Measurements from ENCODE around the gene AKIP1.

DNA sequence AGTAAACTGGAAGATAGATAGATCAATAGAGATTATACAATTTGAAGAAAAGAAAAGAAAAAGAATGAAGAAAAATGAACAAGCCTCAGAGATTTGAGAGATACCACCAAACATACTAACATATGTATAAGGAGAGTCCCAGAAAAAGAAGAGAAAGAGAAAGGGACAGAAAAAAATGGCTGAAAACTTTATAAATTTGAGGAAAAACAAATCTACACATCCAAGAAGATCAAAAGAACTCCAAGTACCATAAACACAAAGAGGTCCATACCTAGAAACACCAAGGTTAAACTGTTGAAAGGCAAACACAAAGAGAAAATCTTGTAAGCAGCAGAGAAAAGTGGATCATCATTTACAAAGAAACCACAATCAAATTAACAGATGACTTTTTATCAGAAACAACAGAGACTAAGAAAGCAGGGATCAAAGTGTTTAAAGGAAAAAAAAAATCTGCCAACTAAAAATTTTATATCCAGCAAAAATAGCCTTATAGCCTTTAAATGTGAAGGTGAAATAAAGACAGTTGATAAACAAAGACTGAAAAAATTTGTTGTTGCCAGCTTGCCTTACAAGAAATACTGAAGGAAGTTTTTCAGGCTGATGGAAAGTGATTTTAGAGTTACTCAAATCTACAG is 11.8 kb upstream of the AKIP1 start:
- TF ChIP-seq, protein P1, sequence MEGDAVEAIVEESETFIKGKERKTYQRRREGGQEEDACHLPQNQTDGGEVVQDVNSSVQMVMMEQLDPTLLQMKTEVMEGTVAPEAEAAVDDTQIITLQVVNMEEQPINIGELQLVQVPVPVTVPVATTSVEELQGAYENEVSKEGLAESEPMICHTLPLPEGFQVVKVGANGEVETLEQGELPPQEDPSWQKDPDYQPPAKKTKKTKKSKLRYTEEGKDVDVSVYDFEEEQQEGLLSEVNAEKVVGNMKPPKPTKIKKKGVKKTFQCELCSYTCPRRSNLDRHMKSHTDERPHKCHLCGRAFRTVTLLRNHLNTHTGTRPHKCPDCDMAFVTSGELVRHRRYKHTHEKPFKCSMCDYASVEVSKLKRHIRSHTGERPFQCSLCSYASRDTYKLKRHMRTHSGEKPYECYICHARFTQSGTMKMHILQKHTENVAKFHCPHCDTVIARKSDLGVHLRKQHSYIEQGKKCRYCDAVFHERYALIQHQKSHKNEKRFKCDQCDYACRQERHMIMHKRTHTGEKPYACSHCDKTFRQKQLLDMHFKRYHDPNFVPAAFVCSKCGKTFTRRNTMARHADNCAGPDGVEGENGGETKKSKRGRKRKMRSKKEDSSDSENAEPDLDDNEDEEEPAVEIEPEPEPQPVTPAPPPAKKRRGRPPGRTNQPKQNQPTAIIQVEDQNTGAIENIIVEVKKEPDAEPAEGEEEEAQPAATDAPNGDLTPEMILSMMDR (IDR thresholded peaks at IDR 0.05) = no peak
- TF ChIP-seq POLR2A (IDR thresholded peaks at IDR 0.05) = no peak
